ENCODE results near the gene ASB6. TPM values are rescaled to one million over a fixed set of nuclear protein-coding genes. Genes with fewer than 3 reads are reported as not detected.

Gene ASB6
- total RNA-seq, 1 donor: 21.0 TPM

GRCh38 chr9:129646654-129647053 is 4.7 kb upstream of the ASB6 start:
- Histone ChIP-seq H3K36me3 (ENCODE audit: insufficient read depth, low read length) (no peaks in the 10 kb centered on the region), H2AFZ (ENCODE audit: low read length) (no peak overlapping the region), H4K20me1 (ENCODE audit: insufficient read depth, low read length) (no peaks in the 10 kb centered on the region), H3K27me3 (ENCODE audit: insufficient read depth, low read length) (no peaks in the 10 kb centered on the region), H3K4me1 (ENCODE audit: insufficient read depth, low read length) (peaks cover 16% of the 10 kb centered on the region), H3K79me2 (ENCODE audit: insufficient read depth, low read length) (peaks cover 3% of the 10 kb centered on the region), H3K4me2 (ENCODE audit: insufficient read depth, low read length) (no peak overlapping the region), H3K27ac (ENCODE audit: low read depth, low read length) (no peak overlapping the region), H3K4me3 (ENCODE audit: insufficient read depth, low read length) (no peak overlapping the region), H3K9me3 (ENCODE audit: low read depth, low read length) (no peaks in the 10 kb centered on the region)
- no peak for TF ChIP-seq CTCF (IDR thresholded peaks at IDR 0.05; ENCODE audit: extremely low read depth, low read depth, low read length)
- DNase-seq (ENCODE audit: insufficient read length, low spot score, missing footprints): no peak

GRCh38 chr9:129646252-129646651 is 4.3 kb upstream of the ASB6 start:
- H3K27ac ChIP-seq (ENCODE audit: low read depth, low read length): no peak overlapping the region

DNA sequence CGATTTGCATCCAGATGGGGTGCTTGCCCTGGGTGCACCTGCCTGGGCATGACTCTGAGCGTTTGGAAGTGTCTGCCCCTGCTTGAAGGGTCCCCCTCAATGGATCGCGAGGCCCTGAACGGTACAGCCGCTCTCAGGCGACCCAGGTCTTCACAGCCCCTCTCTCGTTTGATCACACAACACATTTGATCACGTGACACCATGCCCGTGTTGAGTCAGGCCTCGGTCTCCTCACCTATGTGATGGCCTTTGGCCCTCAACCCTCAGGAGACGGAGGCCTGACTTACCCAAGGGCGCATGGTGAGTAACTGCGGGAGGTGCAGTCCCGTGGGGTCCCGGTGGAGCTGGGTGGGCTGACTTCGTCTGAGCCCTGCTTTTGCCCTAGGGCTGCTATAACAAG is 3.0 kb upstream of the ASB6 start:
- Histone ChIP-seq H3K27ac (ENCODE audit: low read depth, low read length) (no peak overlapping the region), H3K36me3 (ENCODE audit: insufficient read depth, low read length) (no peaks in the 10 kb centered on the region)

More at GRCh38 chr9:129646252-129646651, 4.3 kb upstream of the ASB6 start:
- Histone ChIP-seq H3K4me1 (ENCODE audit: insufficient read depth, low read length) (peaks cover 17% of the 10 kb centered on the region), H3K9me3 (ENCODE audit: low read depth, low read length) (no peaks in the 10 kb centered on the region), H3K4me2 (ENCODE audit: insufficient read depth, low read length) (no peak overlapping the region), H4K20me1 (ENCODE audit: insufficient read depth, low read length) (peaks cover 1% of the 10 kb centered on the region), H3K36me3 (ENCODE audit: insufficient read depth, low read length) (no peaks in the 10 kb centered on the region), H2AFZ (ENCODE audit: low read length) (no peak overlapping the region), H3K79me2 (ENCODE audit: insufficient read depth, low read length) (peaks cover 7% of the 10 kb centered on the region), H3K4me3 (ENCODE audit: insufficient read depth, low read length) (no peak overlapping the region), H3K27me3 (ENCODE audit: insufficient read depth, low read length) (no peaks in the 10 kb centered on the region)
- DNase-seq (ENCODE audit: insufficient read length, low spot score, missing footprints): no peak
- TF ChIP-seq CTCF (IDR thresholded peaks at IDR 0.05; ENCODE audit: extremely low read depth, low read depth, low read length): no peak

DNA sequence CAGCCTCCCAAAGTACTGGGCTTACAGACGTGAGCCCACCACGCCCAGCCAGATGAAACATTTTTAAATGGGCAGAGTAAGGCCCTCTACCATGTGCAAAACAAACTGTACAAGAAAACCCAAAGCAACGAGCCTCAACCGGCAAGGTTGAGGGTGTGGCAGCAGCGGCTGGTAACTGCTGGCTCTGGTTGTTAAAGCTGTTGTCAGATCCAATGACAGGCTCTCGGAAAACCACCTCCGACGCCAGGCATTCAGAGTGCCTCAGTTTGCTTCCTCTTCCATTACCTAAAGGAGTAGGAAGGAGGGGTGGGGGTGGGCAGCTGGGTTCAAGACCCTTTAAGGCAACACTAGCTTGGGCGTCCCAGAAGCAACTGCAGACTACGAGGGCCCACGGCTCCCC is 2.4 kb upstream of the ASB6 start:
- Histone ChIP-seq H4K20me1 (ENCODE audit: insufficient read depth, low read length) (peaks cover 20% of the 10 kb centered on the region), H3K79me2 (ENCODE audit: insufficient read depth, low read length) (peaks cover 25% of the 10 kb centered on the region), H3K36me3 (ENCODE audit: insufficient read depth, low read length) (peaks cover 2% of the 10 kb centered on the region), H3K9me3 (ENCODE audit: low read depth, low read length) (no peaks in the 10 kb centered on the region), H3K4me3 (ENCODE audit: insufficient read depth, low read length) (no peak overlapping the region), H3K4me1 (ENCODE audit: insufficient read depth, low read length) (peaks cover 29% of the 10 kb centered on the region), H2AFZ (ENCODE audit: low read length) (no peak overlapping the region), H3K27ac (ENCODE audit: low read depth, low read length) (no peak overlapping the region), H3K27me3 (ENCODE audit: insufficient read depth, low read length) (no peaks in the 10 kb centered on the region), H3K4me2 (ENCODE audit: insufficient read depth, low read length) (no peak overlapping the region)
- no peak for TF ChIP-seq CTCF (IDR thresholded peaks at IDR 0.05; ENCODE audit: extremely low read depth, low read depth, low read length)
- no peak for DNase-seq (ENCODE audit: insufficient read length, low spot score, missing footprints)

More for the DNA sequence above, 3.0 kb upstream of the ASB6 start:
- Histone ChIP-seq H3K4me2 (ENCODE audit: insufficient read depth, low read length) (no peak overlapping the region), H4K20me1 (ENCODE audit: insufficient read depth, low read length) (peaks cover 15% of the 10 kb centered on the region), H3K27me3 (ENCODE audit: insufficient read depth, low read length) (no peaks in the 10 kb centered on the region), H3K4me1 (ENCODE audit: insufficient read depth, low read length) (peaks cover 24% of the 10 kb centered on the region), H2AFZ (ENCODE audit: low read length) (no peak overlapping the region), H3K4me3 (ENCODE audit: insufficient read depth, low read length) (no peak overlapping the region), H3K9me3 (ENCODE audit: low read depth, low read length) (no peaks in the 10 kb centered on the region), H3K79me2 (ENCODE audit: insufficient read depth, low read length) (peaks cover 20% of the 10 kb centered on the region)
- no peak for TF ChIP-seq CTCF (IDR thresholded peaks at IDR 0.05; ENCODE audit: extremely low read depth, low read depth, low read length)
- DNase-seq (ENCODE audit: insufficient read length, low spot score, missing footprints): no peak

Data from osteoblast (primary cell).